ENCODE measurements around the gene HOXA2. TPM values are rescaled to one million over a fixed set of nuclear protein-coding genes. Genes with fewer than 3 reads are reported as not detected.

HOXA2 gene
- total RNA-seq: 0.30 TPM
- long read RNA-seq: 0 reads

- intact Hi-C loops (cut with DNase I): loop anchor here (10.0 kb wide), 1 partner anchor 898 kb away; the partner anchor contains the start of genes CBX3 and HNRNPA2B1
- DNase-seq (ENCODE audit: low spot score): no peak
These were observed at the start of gene HOXA2 for GRCh38 chr7:27102581-27103442. HOXA2 (minus strand) TSS chr7:27102683; CDS start chr7:27102500, 183 bp downstream.

- no peak for DNase-seq (ENCODE audit: low spot score)
- intact Hi-C loops (cut with DNase I): no loop called here
These were observed 49.0 kb upstream of the HOXA2 start for GRCh38 chr7:27151341-27151930.

GRCh38 chr7:27150568-27151340 is 48.3 kb upstream of the HOXA2 start:
- DNase-seq (ENCODE audit: low spot score): peak; percentile 82
- intact Hi-C loops (cut with DNase I): no loop called here

- intact Hi-C loops (cut with DNase I): no loop called here
These were observed 47.5 kb upstream of the HOXA2 start for GRCh38 chr7:27149842-27150567.

GRCh38 chr7:27148756-27149641 is 46.5 kb upstream of the HOXA2 start:
- DNase-seq (ENCODE audit: low spot score): peak; percentile 60
- intact Hi-C loops (cut with DNase I): no loop called here

More at GRCh38 chr7:27149842-27150567, 47.5 kb upstream of the HOXA2 start:
- no peak for DNase-seq (ENCODE audit: low spot score)

GRCh38 chr7:27148031-27148755 is 45.7 kb upstream of the HOXA2 start:
- DNase-seq (ENCODE audit: low spot score): peak; percentile 54
- intact Hi-C loops (cut with DNase I): no loop called here

GRCh38 chr7:27147199-27148030 is 44.9 kb upstream of the HOXA2 start, which contains the start of gene HOXA6:
HOXA6 (minus strand) TSS chr7:27147774; CDS start chr7:27147749, 25 bp downstream.
- intact Hi-C loops (cut with DNase I): no loop called here
- DNase-seq (ENCODE audit: low spot score): peak; percentile 74

- peak; percentile 53 for DNase-seq (ENCODE audit: low spot score)
- intact Hi-C loops (cut with DNase I): no loop called here
These were observed 44.2 kb upstream of the HOXA2 start for GRCh38 chr7:27146491-27147198.

GRCh38 chr7:27145914-27146412 is 43.5 kb upstream of the HOXA2 start:
- DNase-seq (ENCODE audit: low spot score): peak; percentile 59
- intact Hi-C loops (cut with DNase I): no loop called here

GRCh38 chr7:27145165-27145913 is 42.9 kb upstream of the HOXA2 start:
- peak; percentile 47 for DNase-seq (ENCODE audit: low spot score)
- intact Hi-C loops (cut with DNase I): no loop called here

- DNase-seq (ENCODE audit: low spot score): peak; percentile 47
- intact Hi-C loops (cut with DNase I): no loop called here
These were observed 42.3 kb upstream of the HOXA2 start for GRCh38 chr7:27144781-27145164.

- DNase-seq (ENCODE audit: low spot score): no peak
- intact Hi-C loops (cut with DNase I): no loop called here
These were observed 41.7 kb upstream of the HOXA2 start for GRCh38 chr7:27143950-27144780.

- intact Hi-C loops (cut with DNase I): no loop called here
- DNase-seq (ENCODE audit: low spot score): peak; percentile 73
These were observed 40.8 kb upstream of the HOXA2 start, which contains the start of gene HOXA5 for GRCh38 chr7:27143023-27143949. HOXA5 (minus strand) TSS chr7:27143681; CDS start chr7:27143607, 74 bp downstream.
